GM12878 (cell line): ENCODE data around the gene PCK2. TPM values are rescaled to one million over a fixed set of nuclear protein-coding genes. Genes with fewer than 3 reads are reported as not detected.

Source experiments
- ATAC-seq: fragments of 200-7000 bp; cut with Tn5 transposase; 3 replicates; pipeline ENCODE4 v1.9.1; 2020; ENCODE audit warnings: mild to moderate bottlenecking, moderate library complexity
- BruUV-seq: library from RNA; stranded (reverse); fragments of 400-500 nt; replicated peaks from 2 replicates; lab custom pipeline; 2021; lab: Mats Ljungman, UMichigan
- CTCF ChIA-PET: fragments of 300-600 bp; sonication (Branson Sonifier 250); formaldehyde crosslinking; extraction: SDS; loops from one replicate; lab custom pipeline; 2021; ENCODE audit warnings: inconsistent platforms; lab: Yijun Ruan, JAX
- POLR2A ChIA-PET: fragments of 350-600 bp; formaldehyde crosslinking; extraction: SDS; loops from one replicate; lab custom pipeline; 2021; ENCODE audit warnings: inconsistent platforms; lab: Charles Lee
- RAD21 ChIA-PET: fragments of 300-600 bp; sonication (Branson Sonifier 250); formaldehyde crosslinking; loops from one replicate; lab custom pipeline; 2023; ENCODE audit warnings: antibody characterized with exemption; ENCODE audit not compliant: unreplicated experiment; lab: Charles Lee
- SMC1A ChIA-PET: fragments of 300-600 bp; sonication (Branson Sonifier 250); formaldehyde crosslinking; loops from one replicate; lab custom pipeline; 2023; ENCODE audit not compliant: unreplicated experiment, uncharacterized antibody; lab: Charles Lee
- DNase-seq: peaks from one replicate; pipeline ENCODE4 v3.0.0-alpha.2; 2011; ENCODE audit warnings: low read depth, low spot score
- FAIRE-seq: peaks from 3 replicates; lab custom pipeline; 2011; peaks lifted over from hg19 to GRCh38; lab: Jason Lieb, UNC
- H2AFZ ChIP-seq: 2 replicates; pipeline ENCODE4 v1.6.0; 2011; ENCODE audit warnings: low read depth, low read length, control low read depth; ENCODE audit not compliant: control insufficient read depth
- H3K27ac ChIP-seq: 2 replicates; pipeline ENCODE4 v1.5.1; 2011; ENCODE audit warnings: control low read depth; ENCODE audit not compliant: control insufficient read depth, insufficient read depth
- H3K27me3 ChIP-seq, 2 experiments: replicated peaks in 1 of 2; 2 replicates each; pipeline versions ENCODE4 v1.6.0 to v1.6.1; 2011; ENCODE audit warnings: low read length in 1 of 2; ENCODE audit not compliant: control insufficient read depth in 2 of 2, insufficient read depth in 2 of 2
- H3K36me3 ChIP-seq, 2 experiments: 2 replicates each; pipeline ENCODE4 v1.5.1; 2011; ENCODE audit warnings: low read length in 1 of 2; ENCODE audit not compliant: control insufficient read depth in 2 of 2, insufficient read depth in 2 of 2
- H3K4me1 ChIP-seq: 2 replicates; pipeline ENCODE4 v1.6.1; 2011; ENCODE audit warnings: mild to moderate bottlenecking, low read length, moderate library complexity, mixed read lengths; ENCODE audit not compliant: control insufficient read depth, insufficient read depth
- H3K4me2 ChIP-seq: 2 replicates; pipeline ENCODE4 v1.6.0; 2011; ENCODE audit warnings: control low read depth; ENCODE audit not compliant: control insufficient read depth, insufficient read depth
- H3K4me3 ChIP-seq: fragments of 200-600 bp; sonication (generic); 2 replicates; pipeline ENCODE4 v1.5.1; 2016
- H3K79me2 ChIP-seq: 2 replicates; pipeline ENCODE4 v1.6.0; 2011; ENCODE audit warnings: low read length; ENCODE audit not compliant: control insufficient read depth, insufficient read depth
- H3K9ac ChIP-seq: 2 replicates; pipeline ENCODE4 v1.8.0; 2011; ENCODE audit warnings: low read length, control low read depth, mixed read lengths; ENCODE audit not compliant: control insufficient read depth, insufficient read depth
- H3K9me3 ChIP-seq: replicated peaks from 3 replicates; pipeline ENCODE4 v1.5.1; 2011; ENCODE audit warnings: mild to moderate bottlenecking, low read length; ENCODE audit not compliant: control insufficient read depth, insufficient read depth
- H4K20me1 ChIP-seq: 2 replicates; pipeline ENCODE4 v1.6.0; 2011; ENCODE audit not compliant: control insufficient read depth, insufficient read depth
- ATF2 ChIP-seq: IDR thresholded peaks from 2 replicates; pipeline ENCODE4 v1.6.1; 2012; ENCODE audit warnings: low read length, inconsistent platforms
- EZH2 ChIP-seq: IDR thresholded peaks from 2 replicates; pipeline ENCODE4 v1.6.1; 2012; ENCODE audit warnings: low read depth, mild to moderate bottlenecking, control low read depth, inconsistent platforms, low read length, borderline replicate concordance; ENCODE audit not compliant: control insufficient read depth
- STAT3 ChIP-seq: IDR thresholded peaks from 2 replicates; pipeline ENCODE4 v1.6.1; 2011; ENCODE audit warnings: low read depth, low read length, improper control_type of control experiment
- TBL1XR1 ChIP-seq: IDR thresholded peaks from 2 replicates; pipeline ENCODE4 v1.6.1; 2012; ENCODE audit warnings: low read depth, low read length, improper control_type of control experiment
- ZBTB40 ChIP-seq: fragments of 450-650 bp; IDR thresholded peaks from 2 replicates; pipeline ENCODE4 v1.6.1; 2016; ENCODE audit warnings: mild to moderate bottlenecking, moderate library complexity, borderline replicate concordance
- WGBS: methylation state at CpG from one replicate; pipeline ENCODE4 v1.1.6; 2016; ENCODE audit warnings: low lambda C conversion rate; ENCODE audit not compliant: insufficient replicate concordance, insufficient coverage; ENCODE audit errors: missing lambda C conversion rate; 5-methylcytosine and 5-hydroxymethylcytosine counted together
- in situ Hi-C: fragments of 300-500 bp; cut with MboI; formaldehyde crosslinking; loops from 9 replicates; pipeline ENCODE4 v1.14.3; 2018; ENCODE audit warnings: mixed read lengths
- intact Hi-C: fragments of 100-400 bp; cut with micrococcal nuclease; formaldehyde crosslinking; loops from one replicate; pipeline ENCODE4 v1.14.2; 2022; ENCODE audit not compliant: unreplicated experiment
- polyA plus RNA-seq, 11 experiments: library from polyadenylated mRNA; depleted of rRNA in 4 of 11; unstranded in 6 of 11; stranded (reverse) in 5 of 11; fragments of >200 nt; fragmentation: Nextera tagmentation in 4 of 11; fragmentation: Illumina TruSeq in 1 of 11; extraction: Ambion mirVana in 4 of 11; extraction: Trizol in 1 of 11; gene quantifications; 1 replicate in 1 of 11; 2 replicates in 10 of 11; pipeline versions ENCODE4 v1.2.1 to v1.2.3, GENCODE V29; 2011 to 2016; ENCODE audit warnings: inconsistent platforms in 2 of 11, missing spikeins in 2 of 11, low read depth in 1 of 11
- total RNA-seq, 4 experiments: library from RNA; depleted of rRNA in 3 of 4; stranded (reverse); fragments of >200 nt in 3 of 4; fragmentation: Illumina TruSeq in 1 of 4; extraction: Trizol in 1 of 4; gene quantifications; 2 replicates each; pipeline versions ENCODE4 v1.2.1 to v1.2.3, GENCODE V29; 2013 to 2021

The PCK2 gene
- total and polyA plus RNA-seq, 10 of the 15 experiments (the other 5 are each of a cell fraction or from before 2014, with no cell fraction given) = 6.6 to 110 (median 44.6) TPM

- ChIA-PET SMC1A (interaction anchor here (0.9 to 9.6 kb wide), 15 partner anchors 14 to 187 kb away, joined by 3 to 195 read pairs (median 14); partner anchors contain the start of genes CHMP4A, EMC9, IRF9 and PCK2), CTCF (interaction anchor here (0.7 to 11.3 kb wide), 18 partner anchors 14 to 229 kb away, joined by 3 to 294 read pairs (median 5); partner anchors contain the start of genes CARMIL3, CHMP4A, IRF9 and PCK2), RAD21 (interaction anchor here (0.6 to 6.9 kb wide), 11 partner anchors 8 to 197 kb away, joined by 3 to 153 read pairs (median 9); partner anchors contain the start of genes CIDEB, EMC9, IRF9 and PCK2), POLR2A (interaction anchor here (0.8 to 5.8 kb wide), 7 partner anchors 16 to 58 kb away, joined by 3 to 90 read pairs (median 12); partner anchors contain the start of genes IRF9, PCK2, PSME1 and PSME2)
- no TSS peak for BruUV-seq
- 97% methylated on average over 1 of the region's 1 CpG for WGBS
- Histone ChIP-seq H3K4me3 (no peak overlapping the region), H3K4me2 (no peak overlapping the region), H3K9me3 (no peaks in the 10 kb centered on the region), H3K79me2 (peaks cover 12% of the 10 kb centered on the region), H2AFZ (no peak overlapping the region), H3K36me3 (no peaks in the 10 kb centered on the region), H4K20me1 (no peaks in the 10 kb centered on the region), H3K4me1 (peaks cover 7% of the 10 kb centered on the region), H3K9ac (no peak overlapping the region), H3K27me3 (no peaks in the 10 kb centered on the region), H3K27ac (no peak overlapping the region)
- DNase-seq = no peak
- TF ChIP-seq TBL1XR1 (no peak), STAT3 (no peak), EZH2 (no peak), ATF2 (no peak), ZBTB40 (no peak)
- intact Hi-C loops (no loop called here), in situ Hi-C loops (loop anchor here (25.0 kb wide), 1 partner anchor 798 kb away; the partner anchor contains the start of genes BCL2L2, PABPN1 and PPP1R3E)
- no peak for ATAC-seq
- FAIRE-seq = no peak
Measured at GRCh38 chr14:24110523-24110922, 16.4 kb downstream of the PCK2 start.
